Transverse colon (tissue), 4 donors: ENCODE results near the gene RCBTB1. TPM values are rescaled to one million over a fixed set of nuclear protein-coding genes. Genes with fewer than 3 reads are reported as not detected.

Experiments
- DNase-seq: peaks from one replicate; pipeline ENCODE4 v3.0.0-alpha.2; 2019
- H3K27ac ChIP-seq, 4 donors: fragments of 200-600 bp; sonication (generic); 2 replicates each; pipeline ENCODE4 v1.5.1; 2016 to 2018; ENCODE audit warnings: inconsistent platforms in 4 of 4
- H3K27me3 ChIP-seq: fragments of 200-600 bp; sonication (generic); 2 replicates; pipeline ENCODE4 v1.5.1; 2017; ENCODE audit warnings: inconsistent platforms
- H3K36me3 ChIP-seq, 4 donors: fragments of 200-600 bp; sonication (generic); 2 replicates each; pipeline ENCODE4 v1.5.1; 2017 to 2019; ENCODE audit warnings: inconsistent platforms in 4 of 4
- H3K4me1 ChIP-seq, 4 donors: fragments of 200-600 bp; sonication (generic); 2 replicates each; pipeline ENCODE4 v1.5.1; 2017 to 2020; ENCODE audit warnings: inconsistent platforms in 4 of 4
- H3K4me3 ChIP-seq, 4 donors: fragments of 200-600 bp; sonication (generic); 1 replicate in 1 of 4; 2 replicates in 3 of 4; pipeline versions ENCODE4 v1.5.1 to v1.6.1; 2017 to 2019; ENCODE audit warnings: inconsistent platforms in 4 of 4
- H3K9me3 ChIP-seq, 2 donors: fragments of 200-600 bp; sonication (generic); 2 replicates each; pipeline ENCODE4 v1.5.1; 2017 to 2019; ENCODE audit warnings: inconsistent platforms in 2 of 2
- EP300 ChIP-seq: sonication (generic); formaldehyde crosslinking; IDR thresholded peaks from one replicate; pipeline ENCODE4 v1.6.1; 2017; ENCODE audit warnings: antibody characterized with exemption, low read depth
- POLR2A ChIP-seq: fragments of 450-650 bp; IDR thresholded peaks from one replicate; pipeline ENCODE4 v1.6.1; 2016; ENCODE audit warnings: antibody characterized with exemption, mild to moderate bottlenecking, moderate library complexity
- POLR2AphosphoS5 ChIP-seq, 3 donors: sonication (generic); formaldehyde crosslinking; IDR thresholded peaks; one replicate each; pipeline ENCODE4 v1.6.1; 2016; ENCODE audit warnings: antibody characterized with exemption in 3 of 3
- WGBS, 2 donors: methylation state at CpG; one replicate each; pipeline ENCODE4 v1.1.5; 2018; ENCODE audit warnings: low coverage in 1 of 2; 5-methylcytosine and 5-hydroxymethylcytosine counted together
- in situ Hi-C, 4 donors: fragments of 200-750 bp; cut with MboI; loops; one replicate each; pipeline versions ENCODE4 v1.15.0 to v1.15.1; 2017; ENCODE audit warnings: low sequenced_read_pairs in 3 of 4, low pct_ligation_motif_present in 1 of 4, low pct_unique_long_range_greater_than_20kb in 1 of 4
- intact Hi-C: fragments of 100-400 bp; cut with DNase I; formaldehyde crosslinking; loops from one replicate; pipeline ENCODE4 v1.15.1; 2023; ENCODE audit warnings: low total_unique reads
- total RNA-seq, 4 donors: library from RNA; depleted of rRNA; stranded (reverse); fragments of >200 nt; gene quantifications; one replicate each; pipeline ENCODE4 v1.1.0, GENCODE V29; 2016
- TF ChIP-seq, protein P1 (sequence below), 5 experiments: fragments of 200-600 bp in 3 of 5; fragments of 450-650 bp in 2 of 5; sonication (generic) in 3 of 5; IDR thresholded peaks; 1 replicate in 2 of 5; 2 replicates in 3 of 5; pipeline ENCODE4 v1.5.1; 2016 to 2017; ENCODE audit warnings: antibody characterized with exemption in 5 of 5, inconsistent platforms in 3 of 5, mild to moderate bottlenecking in 2 of 5, moderate library complexity in 1 of 5

RCBTB1 gene
- total RNA-seq, 4 donors from 2014 or later = 4.9 to 10.4 (median 7.7) TPM

DNA sequence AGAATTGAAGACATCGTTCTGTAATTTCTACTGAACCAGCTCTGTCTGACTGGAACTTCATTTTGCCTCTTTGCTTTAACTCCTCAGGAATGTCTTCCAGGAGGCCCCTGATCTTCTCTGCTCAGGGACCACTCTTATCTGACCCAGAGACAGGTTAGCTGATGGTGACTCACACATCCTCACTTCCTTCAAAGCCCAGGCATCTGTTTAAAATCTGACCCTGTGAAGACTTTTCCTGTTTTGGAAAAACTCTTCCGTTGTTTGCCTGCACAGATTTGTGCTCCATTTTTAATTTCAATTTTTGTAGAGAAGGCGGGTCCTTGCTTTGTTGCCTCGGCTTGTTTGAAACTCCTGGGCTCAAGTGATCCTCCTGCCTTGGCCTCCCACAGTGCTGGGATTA lies 44.6 kb upstream of the RCBTB1 start:
- no peaks in the 10 kb centered on the region for H3K27me3 ChIP-seq
- TF ChIP-seq, protein P1, sequence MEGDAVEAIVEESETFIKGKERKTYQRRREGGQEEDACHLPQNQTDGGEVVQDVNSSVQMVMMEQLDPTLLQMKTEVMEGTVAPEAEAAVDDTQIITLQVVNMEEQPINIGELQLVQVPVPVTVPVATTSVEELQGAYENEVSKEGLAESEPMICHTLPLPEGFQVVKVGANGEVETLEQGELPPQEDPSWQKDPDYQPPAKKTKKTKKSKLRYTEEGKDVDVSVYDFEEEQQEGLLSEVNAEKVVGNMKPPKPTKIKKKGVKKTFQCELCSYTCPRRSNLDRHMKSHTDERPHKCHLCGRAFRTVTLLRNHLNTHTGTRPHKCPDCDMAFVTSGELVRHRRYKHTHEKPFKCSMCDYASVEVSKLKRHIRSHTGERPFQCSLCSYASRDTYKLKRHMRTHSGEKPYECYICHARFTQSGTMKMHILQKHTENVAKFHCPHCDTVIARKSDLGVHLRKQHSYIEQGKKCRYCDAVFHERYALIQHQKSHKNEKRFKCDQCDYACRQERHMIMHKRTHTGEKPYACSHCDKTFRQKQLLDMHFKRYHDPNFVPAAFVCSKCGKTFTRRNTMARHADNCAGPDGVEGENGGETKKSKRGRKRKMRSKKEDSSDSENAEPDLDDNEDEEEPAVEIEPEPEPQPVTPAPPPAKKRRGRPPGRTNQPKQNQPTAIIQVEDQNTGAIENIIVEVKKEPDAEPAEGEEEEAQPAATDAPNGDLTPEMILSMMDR (IDR thresholded peaks at IDR 0.05) = no peak
- TF ChIP-seq EP300 = no peak
- no peak for TF ChIP-seq POLR2A
- no peak for TF ChIP-seq POLR2AphosphoS5 (IDR thresholded peaks at IDR 0.05)
- in situ Hi-C loops = no loop called here
- 80 to 90% methylated on average over 2 to 4 of the region's 4 CpGs for WGBS, 2 donors
- no peak for DNase-seq
- peaks cover 4 to 18% (median 7%) of the 10 kb centered on the region in 4 donors for H3K4me1 ChIP-seq
- H3K27ac ChIP-seq = no peak overlapping the region
- intact Hi-C loops = no loop called here
- H3K36me3 ChIP-seq = no peaks in the 10 kb centered on the region
- H3K4me3 ChIP-seq = no peak overlapping the region
- no peaks in the 10 kb centered on the region for H3K9me3 ChIP-seq

DNA sequence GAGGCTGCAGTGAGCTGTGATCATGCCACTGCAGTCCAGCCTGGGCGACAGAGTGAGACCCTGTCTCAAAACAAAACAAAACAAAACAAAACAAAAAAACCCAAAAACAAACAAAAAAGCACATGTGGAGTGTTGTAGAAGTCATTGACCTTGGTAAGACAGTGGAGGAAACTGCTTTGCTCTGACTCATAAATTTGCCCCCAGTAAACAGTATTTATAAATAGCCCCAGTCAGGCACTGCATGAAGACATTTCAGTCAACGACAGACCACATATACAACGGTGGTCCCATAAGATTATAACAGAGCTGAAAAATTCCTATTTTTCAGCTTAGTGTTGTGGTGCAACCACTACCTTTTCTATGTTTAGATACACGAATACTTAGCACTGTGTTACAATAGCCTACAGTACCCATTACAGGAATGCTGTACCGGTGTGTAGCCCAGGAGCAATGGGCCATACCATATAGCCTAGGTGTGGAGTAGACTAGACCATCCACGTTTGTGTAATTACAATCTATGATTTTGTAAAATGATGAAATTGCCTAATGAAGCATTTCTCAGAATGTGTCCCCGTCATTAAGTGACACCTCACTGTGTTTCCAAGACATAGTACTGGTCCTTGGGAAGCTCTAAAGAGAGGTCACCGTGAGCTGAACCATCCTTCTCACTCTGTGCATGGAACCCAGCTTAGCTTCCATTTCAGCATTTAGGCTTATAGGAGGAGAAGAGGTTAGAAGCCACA lies 44.0 kb upstream of the RCBTB1 start:
- H3K4me1 ChIP-seq = peaks cover 4 to 18% (median 7%) of the 10 kb centered on the region in 4 donors
- TF ChIP-seq EP300 (no peak), POLR2A (no peak), POLR2AphosphoS5 (IDR thresholded peaks at IDR 0.05) (no peak)
- TF ChIP-seq, protein P1 (IDR thresholded peaks at IDR 0.05) = no peak
- H3K27me3 ChIP-seq = no peaks in the 10 kb centered on the region
- intact Hi-C loops (no loop called here), in situ Hi-C loops (no loop called here)
- H3K36me3 ChIP-seq = no peaks in the 10 kb centered on the region
- no peaks in the 10 kb centered on the region for H3K9me3 ChIP-seq
- no peak for DNase-seq
- H3K27ac ChIP-seq = peak overlapping the region in 1 of 4 donors; percentile 43
- peak overlapping the region in 1 of 4 donors; percentile 42 for H3K4me3 ChIP-seq
- 52 to 66% methylated on average over 2 to 8 of the region's 8 CpGs for WGBS, 2 donors

DNA sequence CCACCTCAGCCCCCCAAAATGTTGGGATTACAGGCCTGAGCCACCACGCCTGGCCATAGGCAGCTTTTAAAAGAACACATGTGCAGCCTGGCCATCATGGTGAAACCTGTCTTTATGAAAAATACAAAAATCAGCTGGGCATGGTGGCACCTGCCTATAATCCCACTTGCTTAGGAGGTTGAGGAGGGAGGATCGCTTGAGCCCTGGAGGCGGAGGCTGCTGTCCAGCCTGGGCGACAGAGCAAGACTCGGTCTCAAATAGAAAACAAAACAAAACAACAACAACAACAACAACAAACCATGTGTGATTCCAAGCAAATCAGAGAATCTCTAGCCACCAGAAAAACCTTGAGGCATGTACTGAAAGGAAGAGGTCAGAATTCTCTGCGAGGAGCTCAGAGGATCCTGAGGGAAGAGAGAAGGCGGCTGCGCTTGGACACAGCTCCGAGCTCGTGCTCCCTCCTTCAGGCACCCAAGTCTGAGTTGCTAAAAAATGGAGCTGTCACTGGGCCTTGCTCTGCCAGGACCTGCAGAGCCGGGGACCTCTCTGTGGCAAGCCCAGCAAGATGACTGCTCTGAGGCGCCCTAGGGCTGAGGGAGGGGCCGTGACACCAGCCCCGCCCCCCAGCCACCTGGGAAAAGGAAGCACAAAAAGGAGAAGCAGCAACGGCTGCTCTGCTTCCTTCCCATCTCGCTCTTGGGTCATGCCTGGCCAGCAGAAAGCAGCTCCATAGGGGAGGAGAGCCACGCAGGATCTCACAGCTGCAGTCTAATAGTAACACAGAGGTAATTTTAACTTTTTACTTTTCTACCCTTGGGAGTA lies 42.7 kb upstream of the RCBTB1 start, which contains the start of gene ARL11:
TSS of gene ARL11 (plus strand) at position 677 of the 822 bp plus-strand sequence. CDS start 1,941 bp downstream, outside the sequence.
- Histone ChIP-seq H3K4me3 (peak within 1 kb of the TSS in 3 of 4 donors; percentile 11 to 42 (median 18)), H3K27ac (peak within 1 kb of the TSS in 2 of 4 donors; percentile 43 to 55)
- 58 to 83% methylated on average over 8 to 17 of the region's 17 CpGs for WGBS, 2 donors

More for the DNA sequence above, 42.7 kb upstream of the RCBTB1 start, which contains the start of gene ARL11:
- H3K4me1 ChIP-seq = peaks cover 4 to 18% (median 7%) of the 10 kb centered on the region in 4 donors
- no peaks in the 10 kb centered on the region for H3K9me3 ChIP-seq
- in situ Hi-C loops = no loop called here
- no peaks in the 10 kb centered on the region for H3K27me3 ChIP-seq
- TF ChIP-seq POLR2A = peak; percentile 46
- TF ChIP-seq, protein P1 (IDR thresholded peaks at IDR 0.05) = no peak
- no peak for TF ChIP-seq EP300
- TF ChIP-seq POLR2AphosphoS5 (IDR thresholded peaks at IDR 0.05) = peak in 2 of 3 donors; percentile 18 to 62
- intact Hi-C loops = no loop called here
- DNase-seq = peak; percentile 80
- no peaks in the 10 kb centered on the region for H3K36me3 ChIP-seq
